ENCODE measurements around the gene SPATC1L. TPM values are rescaled to one million over a fixed set of nuclear protein-coding genes. Genes with fewer than 3 reads are reported as not detected.

SPATC1L gene
- total and polyA plus RNA-seq, 2 of the 8 experiments (the other 6 are each of a cell fraction or from before 2014, with no cell fraction given) = 24.9 to 50.0 TPM

DNA sequence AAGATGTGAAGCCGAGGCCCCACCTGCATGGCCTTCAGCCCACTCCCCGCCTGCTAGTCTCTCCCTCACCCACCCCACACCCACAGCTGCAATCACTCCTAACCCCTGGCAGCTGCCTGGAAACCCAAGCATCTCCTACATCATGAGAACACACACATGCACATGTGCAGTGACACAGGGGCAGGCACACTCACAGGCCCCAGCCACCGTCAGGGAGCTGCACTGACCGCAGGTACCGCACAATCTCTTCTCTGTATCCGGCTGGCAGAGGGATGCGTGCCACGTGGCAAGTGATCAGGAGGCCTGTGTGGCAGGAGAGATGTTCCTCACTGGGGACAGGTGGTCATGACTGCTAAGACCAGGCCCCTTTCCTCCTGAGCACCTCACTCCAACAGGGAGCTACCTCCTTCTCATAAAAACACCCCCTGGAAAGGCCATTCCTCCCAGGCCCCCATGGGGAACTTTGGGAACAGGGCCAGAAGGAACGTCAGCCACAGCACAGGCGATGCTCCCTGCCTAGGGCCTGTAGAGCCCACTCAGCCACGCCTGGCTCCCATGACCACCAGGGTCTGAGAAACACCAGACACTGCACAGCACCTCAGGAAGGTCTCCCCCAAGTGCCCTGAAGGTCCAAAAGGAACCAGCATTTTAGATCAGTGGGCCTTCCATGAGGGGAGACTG, 38.3 kb upstream of the SPATC1L start:
- H3K4me2 ChIP-seq (ENCODE audit: insufficient read depth in 1 of 2, low read depth in 2 of 2, low read length in 2 of 2) = no peak overlapping the region
- H2BK12ac ChIP-seq (ENCODE audit: low read depth, low read length) = no peak overlapping the region
- no peak overlapping the region for H3K23ac ChIP-seq (ENCODE audit: insufficient read length)
- H3K9ac ChIP-seq (replicated peaks in 1 of 4; ENCODE audit: extremely low read depth in 1 of 4, low read depth in 3 of 4, low read length in 3 of 4) = no peak overlapping the region
- H2BK20ac ChIP-seq (ENCODE audit: low read length) = no peak overlapping the region
- TF ChIP-seq SP4 (IDR thresholded peaks at IDR 0.05; ENCODE audit: low read length) (no peak), NRF1 (IDR thresholded peaks at IDR 0.05; ENCODE audit: low read depth, low read length) (no peak), PHF8 (conservative IDR thresholded peaks at IDR 0.05; ENCODE audit: low read depth, low read length) (no peak)
- H2AFZ ChIP-seq (ENCODE audit: low read length) = no peak overlapping the region
- no peak overlapping the region for H2BK5ac ChIP-seq (ENCODE audit: low read depth, low read length)
- no peak overlapping the region for H3K56ac ChIP-seq (replicated peaks; ENCODE audit: insufficient read length, low read depth, low read length)
- no peak overlapping the region for H4K91ac ChIP-seq (replicated peaks; ENCODE audit: insufficient read length, low read length)
- DNase-seq (ENCODE audit: low read depth in 1 of 2, low spot score in 2 of 2) (no peak), FAIRE-seq (no peak)
- 86% methylated on average over 11 of the region's 11 CpGs; no CpG with 5 or more reads in 1 of the 2 experiments for WGBS, 2 experiments (ENCODE audit: extremely low coverage in 1 of 2, insufficient coverage in 1 of 2, insufficient read length in 1 of 2, insufficient replicate concordance in 2 of 2, low coverage in 1 of 2, low lambda C conversion rate in 2 of 2, missing lambda C conversion rate in 1 of 2)
- ChIA-PET CTCF (ENCODE audit: partially characterized antibody) (interaction anchor here (1.3 to 1.4 kb wide), 2 partner anchors 22 to 33 kb away, joined by 3 to 4 read pairs; no protein-coding TSS in a partner anchor), POLR2A (ENCODE audit: partially characterized antibody) (no interaction called here)
- H3K27ac ChIP-seq (ENCODE audit: low read depth, low read length) = no peak overlapping the region
- no peak overlapping the region for H2AK5ac ChIP-seq (ENCODE audit: low read depth, low read length)
- H3K4me3 ChIP-seq (ENCODE audit: extremely low read depth in 1 of 4, insufficient read depth in 2 of 4, low read depth in 3 of 4, low read length in 4 of 4) = no peak overlapping the region
- peaks cover 15 to 57% of the 10 kb centered on the region in 2 experiments; a peak in 3 of 4 replicates for H3K79me2 ChIP-seq (ENCODE audit: control insufficient read depth in 1 of 2, insufficient read depth in 2 of 2, low read length in 2 of 2)
- H3K27me3 ChIP-seq (replicated peaks in 1 of 4; ENCODE audit: control insufficient read depth in 3 of 4, extremely low read depth in 1 of 4, insufficient read depth in 3 of 4, low read length in 3 of 4) = no peaks in the 10 kb centered on the region
- H3K36me3 ChIP-seq (ENCODE audit: control insufficient read depth in 2 of 4, insufficient read depth in 4 of 4, low read length in 3 of 4) = peaks cover 6 to 23% (median 14%) of the 10 kb centered on the region in 4 experiments; a peak in 6 of 8 replicates
- H4K20me1 ChIP-seq (replicated peaks in 1 of 2; ENCODE audit: control insufficient read depth in 1 of 2, insufficient read depth in 2 of 2, low read length in 2 of 2) = peaks cover 6 to 40% of the 10 kb centered on the region in 2 experiments
- H3K23me2 ChIP-seq (ENCODE audit: low read depth, low read length) = no peaks in the 10 kb centered on the region; the same call in 1 of the 2 replicates
- H3K4me1 ChIP-seq (replicated peaks in 1 of 4; ENCODE audit: control insufficient read depth in 3 of 4, insufficient read depth in 4 of 4, low read length in 3 of 4) = peaks cover 3 to 8% (median 5%) of the 10 kb centered on the region in 4 experiments
- peaks cover 8% of the 10 kb centered on the region in 2 experiments; a peak in 1 of 4 replicates for H3K9me3 ChIP-seq (ENCODE audit: insufficient read depth in 2 of 2, low read depth in 1 of 2, low read length in 1 of 2)
- H4K5ac ChIP-seq (ENCODE audit: insufficient read length, low read depth, low read length) = no peak overlapping the region
- no peak overlapping the region for H3K14ac ChIP-seq (ENCODE audit: insufficient read length)
- no peak overlapping the region for H4K8ac ChIP-seq (ENCODE audit: extremely low read depth, insufficient read depth, low read length)
- no peak overlapping the region for H2BK15ac ChIP-seq (ENCODE audit: low read length)
- peaks cover 30% of the 10 kb centered on the region for H3K79me1 ChIP-seq (ENCODE audit: low read depth, low read length)
- no peak overlapping the region for H3K4ac ChIP-seq (replicated peaks; ENCODE audit: insufficient read length, low read depth, low read length)
- no peak overlapping the region for H2BK120ac ChIP-seq (replicated peaks; ENCODE audit: low read depth, low read length)
- no peak overlapping the region for H3K18ac ChIP-seq (ENCODE audit: extremely low read depth, low read length)
